COLO668 (cell line): ENCODE data around the gene ITPKC.

Experiments used
- DNase-seq: peaks from one replicate; lab custom pipeline; 2025; ENCODE audit not compliant: unreplicated experiment; lab: John Stamatoyannopoulos, UW

The ITPKC gene

GRCh38 chr19:40739030-40739839 lies 22.3 kb downstream of the ITPKC start:
- no peak for DNase-seq

- DNase-seq, result no peak
These were observed 23.2 kb downstream of the ITPKC start for GRCh38 chr19:40739871-40740703.

GRCh38 chr19:40740747-40741146 lies 23.8 kb downstream of the ITPKC start:
- DNase-seq, result no peak

GRCh38 chr19:40741527-40742390 lies 24.8 kb downstream of the ITPKC start:
- no peak for DNase-seq

GRCh38 chr19:40742477-40742876 lies 25.6 kb downstream of the ITPKC start:
- DNase-seq, result no peak

GRCh38 chr19:40742886-40743285 lies 26.0 kb downstream of the ITPKC start:
- no peak for DNase-seq

GRCh38 chr19:40743926-40744325 lies 27.0 kb downstream of the ITPKC start:
- no peak for DNase-seq

GRCh38 chr19:40744554-40745401 lies 27.9 kb downstream of the ITPKC start:
- DNase-seq, result peak; percentile 3

- no peak for DNase-seq
These were observed 28.5 kb downstream of the ITPKC start for GRCh38 chr19:40745402-40745780.

- DNase-seq, result no peak
These were observed 30.6 kb downstream of the ITPKC start for GRCh38 chr19:40747536-40747935.

- peak; percentile 99 for DNase-seq
These were observed 33.4 kb downstream of the ITPKC start, which contains the start of gene ACTMAP for GRCh38 chr19:40750058-40750873. ACTMAP (minus strand) TSS chr19:40750477; CDS start chr19:40749803, 674 bp downstream.

GRCh38 chr19:40750874-40751537 lies 34.1 kb downstream of the ITPKC start, which contains the start of gene SNRPA:
SNRPA (plus strand) TSS chr19:40751203; CDS start chr19:40751409, 206 bp downstream.
- peak; percentile 96 for DNase-seq

- no peak for DNase-seq
These were observed 35.4 kb downstream of the ITPKC start for GRCh38 chr19:40752257-40752781.

GRCh38 chr19:40754611-40755247 lies 37.8 kb downstream of the ITPKC start:
- peak; percentile 36 for DNase-seq

GRCh38 chr19:40755248-40755624 lies 38.3 kb downstream of the ITPKC start:
- no peak for DNase-seq

- DNase-seq, result no peak
These were observed 38.9 kb downstream of the ITPKC start for GRCh38 chr19:40755791-40756190.

GRCh38 chr19:40756502-40757110 lies 39.7 kb downstream of the ITPKC start:
- DNase-seq, result no peak

GRCh38 chr19:40758491-40758890 lies 41.6 kb downstream of the ITPKC start:
- DNase-seq, result no peak
